ENCODE results near the gene CRHBP.

The CRHBP gene

GRCh38 chr5:77016962-77017361, 64.1 kb downstream of the CRHBP start:
- DNase-seq, result no peak

GRCh38 chr5:77017668-77018067, 64.8 kb downstream of the CRHBP start:
- DNase-seq, result no peak
